H9 (cell line): ENCODE results near the gene C20orf173. TPM values are rescaled to one million over a fixed set of nuclear protein-coding genes. Genes with fewer than 3 reads are reported as not detected.

ENCODE experiments used
- DNase-seq: peaks from one replicate; pipeline ENCODE4 v3.0.0-alpha.2; 2017
- H2AFZ ChIP-seq: one replicate; pipeline ENCODE4 v1.6.1; 2013; ENCODE audit warnings: mild to moderate bottlenecking, low read length, control low read depth, moderate library complexity
- H2AK5ac ChIP-seq: 2 replicates; pipeline ENCODE4 v1.6.1; 2013; ENCODE audit warnings: low read length, control low read depth, mixed read lengths; ENCODE audit not compliant: insufficient read length
- H2BK120ac ChIP-seq: one replicate; pipeline ENCODE4 v1.6.1; 2013; ENCODE audit warnings: low read depth, mild to moderate bottlenecking, low read length, control low read depth, inconsistent platforms; ENCODE audit not compliant: poor library complexity, severe bottlenecking
- H2BK12ac ChIP-seq: 2 replicates; pipeline ENCODE4 v1.6.1; 2013; ENCODE audit warnings: low read length, control low read depth, mixed read lengths, low read depth; ENCODE audit not compliant: insufficient read length
- H2BK15ac ChIP-seq: 2 replicates; pipeline ENCODE4 v1.6.1; 2013; ENCODE audit warnings: low read depth, low read length, control low read depth
- H2BK20ac ChIP-seq: one replicate; pipeline ENCODE4 v1.6.1; 2013; ENCODE audit warnings: low read depth, mild to moderate bottlenecking, low read length, control low read depth, inconsistent platforms; ENCODE audit not compliant: poor library complexity, severe bottlenecking
- H2BK5ac ChIP-seq: 2 replicates; pipeline ENCODE4 v1.6.1; 2013; ENCODE audit warnings: low read length, control low read depth, mixed read lengths; ENCODE audit not compliant: insufficient read length
- H3K14ac ChIP-seq: 2 replicates; pipeline ENCODE4 v1.6.1; 2013; ENCODE audit warnings: low read length, control low read depth; ENCODE audit not compliant: insufficient read depth
- H3K18ac ChIP-seq: 2 replicates; pipeline ENCODE4 v1.6.1; 2013; ENCODE audit warnings: low read depth, mild to moderate bottlenecking, mixed read lengths, low read length, control low read depth; ENCODE audit not compliant: insufficient read length
- H3K23ac ChIP-seq: 2 replicates; pipeline ENCODE4 v1.6.1; 2013; ENCODE audit warnings: low read length, control low read depth, mixed read lengths, low read depth; ENCODE audit not compliant: insufficient read length
- H3K23me2 ChIP-seq: 2 replicates; pipeline ENCODE4 v1.6.1; 2013; ENCODE audit warnings: low read depth, mild to moderate bottlenecking, mixed read lengths, low read length, control low read depth; ENCODE audit not compliant: insufficient read length, poor library complexity, severe bottlenecking
- H3K27ac ChIP-seq: 2 replicates; pipeline ENCODE4 v1.5.1; 2013; ENCODE audit warnings: low read length, control low read depth, mixed read lengths, low read depth; ENCODE audit not compliant: insufficient read length
- H3K27me3 ChIP-seq: 2 replicates; pipeline ENCODE4 v1.6.1; 2013; ENCODE audit warnings: low read length, control low read depth, inconsistent platforms; ENCODE audit not compliant: insufficient read depth
- H3K4ac ChIP-seq: 2 replicates; pipeline ENCODE4 v1.6.1; 2013; ENCODE audit warnings: low read depth, mild to moderate bottlenecking, control low read depth, inconsistent platforms, low read length, moderate library complexity
- H3K4me1 ChIP-seq: 2 replicates; pipeline ENCODE4 v1.6.1; 2013; ENCODE audit warnings: low read length, control low read depth, inconsistent platforms; ENCODE audit not compliant: insufficient read depth
- H3K4me2 ChIP-seq: 2 replicates; pipeline ENCODE4 v1.6.1; 2013; ENCODE audit warnings: low read length, control low read depth, mixed read lengths; ENCODE audit not compliant: insufficient read length, insufficient read depth
- H3K56ac ChIP-seq: 2 replicates; pipeline ENCODE4 v1.6.1; 2013; ENCODE audit warnings: low read depth, mild to moderate bottlenecking, mixed read lengths, low read length, control low read depth; ENCODE audit not compliant: insufficient read length
- H3K79me1 ChIP-seq: 2 replicates; pipeline ENCODE4 v1.6.1; 2013; ENCODE audit warnings: low read depth, mild to moderate bottlenecking, moderate library complexity, low read length, control low read depth, inconsistent platforms; ENCODE audit not compliant: insufficient read depth, poor library complexity, severe bottlenecking
- H3K79me2 ChIP-seq: 2 replicates; pipeline ENCODE4 v1.6.1; 2013; ENCODE audit warnings: low read length, control low read depth, inconsistent platforms; ENCODE audit not compliant: insufficient read depth
- H3K9ac ChIP-seq: 2 replicates; pipeline ENCODE4 v1.6.1; 2013; ENCODE audit warnings: low read length, control low read depth, mixed read lengths; ENCODE audit not compliant: insufficient read length; ENCODE audit errors: extremely low read depth
- H3K9me3 ChIP-seq: one replicate; pipeline ENCODE4 v1.6.1; 2013; ENCODE audit warnings: low read depth, low read length, inconsistent platforms; ENCODE audit not compliant: control insufficient read depth
- H3T11ph ChIP-seq: one replicate; pipeline ENCODE4 v1.6.1; 2013; ENCODE audit warnings: mild to moderate bottlenecking, low read length, control low read depth, inconsistent platforms
- H4K20me1 ChIP-seq: one replicate; pipeline ENCODE4 v1.6.1; 2013; ENCODE audit not compliant: control insufficient read depth, insufficient read length, insufficient read depth
- H4K5ac ChIP-seq: 2 replicates; pipeline ENCODE4 v1.6.1; 2013; ENCODE audit warnings: low read depth, mild to moderate bottlenecking, mixed read lengths, low read length, control low read depth; ENCODE audit not compliant: insufficient read length
- H4K8ac ChIP-seq: replicated peaks from 2 replicates; pipeline ENCODE4 v1.6.1; 2013; ENCODE audit warnings: low read length, control low read depth, mixed read lengths, low read depth; ENCODE audit not compliant: insufficient read length
- H4K91ac ChIP-seq: 2 replicates; pipeline ENCODE4 v1.6.1; 2013; ENCODE audit warnings: low read depth, mild to moderate bottlenecking, moderate library complexity, mixed read lengths, low read length, control low read depth; ENCODE audit not compliant: insufficient read length
- H3K27ac Mint-ChIP-seq, 3 experiments: 2 replicates in 2 of 3; 3 replicates in 1 of 3; pipeline ENCODE4 v1.8.0; 2020 to 2021; ENCODE audit warnings: mixed read lengths in 3 of 3, mild to moderate bottlenecking in 1 of 3, moderate library complexity in 1 of 3
- H3K27me3 Mint-ChIP-seq: 2 replicates; pipeline ENCODE4 v1.8.0; 2021; ENCODE audit warnings: low read depth, mild to moderate bottlenecking, moderate library complexity, mixed read lengths
- H3K36me3 Mint-ChIP-seq, 3 experiments: 2 replicates in 2 of 3; 3 replicates in 1 of 3; pipeline ENCODE4 v1.8.0; 2020 to 2021; ENCODE audit warnings: low read depth in 3 of 3, mixed read lengths in 3 of 3; ENCODE audit not compliant: insufficient read depth in 1 of 3
- H3K4me1 Mint-ChIP-seq, 2 experiments: 2 replicates each; pipeline ENCODE4 v1.8.0; 2020; ENCODE audit warnings: mixed read lengths in 2 of 2
- H3K4me3 Mint-ChIP-seq, 2 experiments: 2 replicates in 1 of 2; 3 replicates in 1 of 2; pipeline ENCODE4 v1.8.0; 2020 to 2021; ENCODE audit warnings: mild to moderate bottlenecking in 2 of 2, mixed read lengths in 2 of 2, moderate library complexity in 1 of 2
- H3K9me3 Mint-ChIP-seq, 2 experiments: 2 replicates in 1 of 2; 3 replicates in 1 of 2; pipeline ENCODE4 v1.8.0; 2020; ENCODE audit warnings: mild to moderate bottlenecking in 2 of 2, mixed read lengths in 2 of 2, moderate library complexity in 1 of 2
- total RNA-seq: library from RNA; stranded (reverse); gene quantifications from 2 replicates; pipeline ENCODE4 v1.2.1, GENCODE V29; 2021
- TF ChIP-seq, protein P1 (sequence below): fragments of 200-600 bp; sonication (generic); conservative IDR thresholded peaks from 3 replicates; pipeline ENCODE4 v1.8.0; 2021; ENCODE audit warnings: antibody characterized with exemption, mild to moderate bottlenecking

The C20orf173 gene
- total RNA-seq, 1 experiment from 2014 or later = not detected

DNA sequence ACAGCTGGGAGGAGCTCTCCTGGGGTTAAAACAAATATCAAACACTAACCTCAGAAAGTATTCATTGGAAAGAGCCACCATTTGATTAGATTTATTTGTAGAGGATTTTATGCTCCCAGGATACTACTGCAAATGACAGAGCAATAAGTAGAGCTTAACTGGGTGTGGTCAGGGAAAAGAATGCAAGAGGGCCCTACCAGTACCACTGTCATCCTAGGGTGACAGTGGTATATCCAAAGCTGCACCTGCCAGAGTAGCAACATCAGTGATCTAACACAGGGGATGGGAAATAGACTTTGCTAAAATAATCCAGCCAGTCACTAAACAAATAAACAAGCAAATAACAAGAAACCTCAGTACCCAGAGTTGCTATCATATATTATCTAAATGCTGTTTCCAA, 42.1 kb upstream of the C20orf173 start:
- Histone ChIP-seq H3K9me3 (no peaks in the 10 kb centered on the region), H3K27me3 (no peaks in the 10 kb centered on the region), H4K20me1 (no peaks in the 10 kb centered on the region), H2BK12ac (no peak overlapping the region), H3K9ac (no peak overlapping the region), H2AFZ (no peak overlapping the region), H3K23me2 (no peaks in the 10 kb centered on the region), H3K27ac (no peak overlapping the region), H2BK20ac (no peak overlapping the region), H3K23ac (no peak overlapping the region), H2BK15ac (no peak overlapping the region), H3K79me1 (no peaks in the 10 kb centered on the region), H3K56ac (no peak overlapping the region), H4K5ac (no peak overlapping the region), H3T11ph (no peak overlapping the region), H3K4me2 (no peak overlapping the region), H4K91ac (no peak overlapping the region), H4K8ac (no peak overlapping the region), H2AK5ac (no peak overlapping the region), H3K79me2 (no peaks in the 10 kb centered on the region), H3K4me1 (no peaks in the 10 kb centered on the region), H2BK120ac (no peak overlapping the region), H3K18ac (no peak overlapping the region), H3K14ac (no peak overlapping the region), H2BK5ac (no peak overlapping the region), H3K4ac (no peak overlapping the region)
- DNase-seq = no peak
- Mint-ChIP-seq H3K36me3 (peaks cover 0 to 10% (median 1%) of the 10 kb centered on the region in 3 experiments; a peak in 4 of 7 replicates), H3K4me1 (peaks cover 0 to 4% of the 10 kb centered on the region in 2 experiments; a peak in 2 of 4 replicates), H3K27ac (no peak overlapping the region), H3K27me3 (peaks cover 3% of the 10 kb centered on the region; the same call in 1 of the 2 replicates), H3K4me3 (no peak overlapping the region), H3K9me3 (peaks cover 6 to 8% of the 10 kb centered on the region in 2 experiments; a peak in 3 of 5 replicates)
- TF ChIP-seq, protein P1, sequence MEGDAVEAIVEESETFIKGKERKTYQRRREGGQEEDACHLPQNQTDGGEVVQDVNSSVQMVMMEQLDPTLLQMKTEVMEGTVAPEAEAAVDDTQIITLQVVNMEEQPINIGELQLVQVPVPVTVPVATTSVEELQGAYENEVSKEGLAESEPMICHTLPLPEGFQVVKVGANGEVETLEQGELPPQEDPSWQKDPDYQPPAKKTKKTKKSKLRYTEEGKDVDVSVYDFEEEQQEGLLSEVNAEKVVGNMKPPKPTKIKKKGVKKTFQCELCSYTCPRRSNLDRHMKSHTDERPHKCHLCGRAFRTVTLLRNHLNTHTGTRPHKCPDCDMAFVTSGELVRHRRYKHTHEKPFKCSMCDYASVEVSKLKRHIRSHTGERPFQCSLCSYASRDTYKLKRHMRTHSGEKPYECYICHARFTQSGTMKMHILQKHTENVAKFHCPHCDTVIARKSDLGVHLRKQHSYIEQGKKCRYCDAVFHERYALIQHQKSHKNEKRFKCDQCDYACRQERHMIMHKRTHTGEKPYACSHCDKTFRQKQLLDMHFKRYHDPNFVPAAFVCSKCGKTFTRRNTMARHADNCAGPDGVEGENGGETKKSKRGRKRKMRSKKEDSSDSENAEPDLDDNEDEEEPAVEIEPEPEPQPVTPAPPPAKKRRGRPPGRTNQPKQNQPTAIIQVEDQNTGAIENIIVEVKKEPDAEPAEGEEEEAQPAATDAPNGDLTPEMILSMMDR = no peak
